Measurements from ENCODE around the gene DDX52. TPM values are rescaled to one million over a fixed set of nuclear protein-coding genes. Genes with fewer than 3 reads are reported as not detected.
A peak's percentile ranks its signal among the peaks of the same experiment; 100 is the strongest.

Gene DDX52
- total and polyA plus RNA-seq, 2 of the 13 experiments (the other 11 are each of a cell fraction or from before 2014, with no cell fraction given), result 8.9 to 36.1 TPM

- TF ChIP-seq ARID5B (CRISPR knock-in tag; IDR thresholded peaks at IDR 0.05), result peak; percentile 37; the same call in 1 of the 2 replicates
- TF ChIP-seq PRDM4 (CRISPR knock-in tag; IDR thresholded peaks at IDR 0.05; ENCODE audit: borderline replicate concordance), result no peak
- peak; percentile 42; the same call in 1 of the 2 replicates for TF ChIP-seq ZBTB10 (CRISPR knock-in tag; IDR thresholded peaks at IDR 0.05; ENCODE audit: borderline replicate concordance)
- peak; percentile 61; the same call in 1 of the 2 replicates for TF ChIP-seq ZNF777 (CRISPR knock-in tag; IDR thresholded peaks at IDR 0.05)
- no peak for TF ChIP-seq PTBP1 (IDR thresholded peaks at IDR 0.05; ENCODE audit: low read depth, low read length, poor library complexity, severe bottlenecking)
- TF ChIP-seq ZMAT5 (CRISPR knock-in tag; IDR thresholded peaks at IDR 0.05; ENCODE audit: borderline replicate concordance, low read depth), result no peak
- no peak for TF ChIP-seq ZNF282 (IDR thresholded peaks at IDR 0.05; ENCODE audit: partially characterized antibody)
- TF ChIP-seq PRMT3 (CRISPR knock-in tag; IDR thresholded peaks at IDR 0.05; ENCODE audit: borderline replicate concordance, low read depth), result no peak
- no peak for TF ChIP-seq ISX (CRISPR knock-in tag; conservative IDR thresholded peaks at IDR 0.05)
- TF ChIP-seq ZNF691 (CRISPR knock-in tag; IDR thresholded peaks at IDR 0.05; ENCODE audit: borderline replicate concordance, low read depth), result no peak
- no peak for TF ChIP-seq CREM (IDR thresholded peaks at IDR 0.05)
- no peak for TF ChIP-seq CREM (CRISPR knock-in tag; IDR thresholded peaks at IDR 0.05)
- TF ChIP-seq RBM39 (IDR thresholded peaks at IDR 0.05; ENCODE audit: low read depth, low read length, poor library complexity, severe bottlenecking), result no peak
- TF ChIP-seq CCDC6 (CRISPR knock-in tag; IDR thresholded peaks at IDR 0.05), result no peak
- TF ChIP-seq IKZF5 (CRISPR knock-in tag; IDR thresholded peaks at IDR 0.05), result peak; percentile 52; the same call in 1 of the 2 replicates
- TF ChIP-seq SALL2 (CRISPR knock-in tag; IDR thresholded peaks at IDR 0.05), result 0 out of 2 replicates have a peak, but pooled peaks have one; percentile 43
- TF ChIP-seq ZNF143 (CRISPR knock-in tag; IDR thresholded peaks at IDR 0.05), result peak; percentile 75
Measured at GRCh38 chr17:37643118-37643766, at the start of gene DDX52 (continued).

Data from HepG2 (cell line).